Nephron (organoid): ENCODE measurements around the gene INO80D.

Experiments
- H3K27ac Mint-ChIP-seq, 3 experiments: 2 replicates each; pipeline ENCODE4 v1.8.0; 2020; ENCODE audit warnings: mixed read lengths in 3 of 3, mild to moderate bottlenecking in 2 of 3, moderate library complexity in 1 of 3
- H3K27me3 Mint-ChIP-seq: 2 replicates; pipeline ENCODE4 v1.8.0; 2021; ENCODE audit warnings: low read depth, mild to moderate bottlenecking, moderate library complexity, mixed read lengths
- H3K36me3 Mint-ChIP-seq: 2 replicates; pipeline ENCODE4 v1.8.0; 2020; ENCODE audit warnings: low read depth, mixed read lengths
- H3K4me1 Mint-ChIP-seq: 2 replicates; pipeline ENCODE4 v1.8.0; 2020; ENCODE audit warnings: mixed read lengths
- H3K4me3 Mint-ChIP-seq, 3 experiments: 2 replicates each; pipeline ENCODE4 v1.8.0; 2020; ENCODE audit warnings: mild to moderate bottlenecking in 3 of 3, mixed read lengths in 3 of 3, moderate library complexity in 2 of 3
- H3K9me3 Mint-ChIP-seq: 2 replicates; pipeline ENCODE4 v1.8.0; 2020; ENCODE audit warnings: mixed read lengths
- CTCF ChIP-seq, 3 experiments: fragments of 200-600 bp; sonication (generic); IDR thresholded peaks; one replicate each; pipeline ENCODE4 v1.5.0; 2021; ENCODE audit warnings: antibody characterized with exemption in 3 of 3; ENCODE audit not compliant: unreplicated experiment in 3 of 3

The INO80D gene

DNA sequence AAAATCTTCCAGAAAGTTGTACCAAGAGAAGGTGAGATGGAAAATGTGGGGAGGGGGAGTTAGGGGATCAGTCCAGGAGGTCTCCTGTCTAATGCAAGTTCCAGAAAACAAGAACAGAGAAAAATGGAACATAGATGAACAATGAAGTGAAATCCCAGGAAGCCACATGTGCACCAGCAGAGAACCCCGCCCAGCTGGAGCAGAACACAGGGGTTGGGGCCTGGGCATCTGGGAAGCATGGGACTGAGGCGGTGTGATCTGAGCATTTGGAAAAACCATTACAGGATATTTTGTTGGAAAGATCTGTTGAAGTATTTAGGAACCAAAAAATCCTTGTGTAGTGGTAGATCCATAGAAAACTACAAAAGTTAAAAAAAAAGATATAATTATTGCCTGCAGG lies 133.7 kb downstream of the INO80D start:
- H3K4me1 Mint-ChIP-seq = peaks cover 11% of the 10 kb centered on the region

GRCh38 chr2:205948883-205949282 lies 137.1 kb downstream of the INO80D start:
- peaks cover 15% of the 10 kb centered on the region for H3K27me3 Mint-ChIP-seq
- peaks cover 12% of the 10 kb centered on the region for H3K4me1 Mint-ChIP-seq
- no peak for TF ChIP-seq CTCF (IDR thresholded peaks at IDR 0.05; ENCODE audit: unreplicated experiment in 3 of 3)
- no peak overlapping the region for H3K4me3 Mint-ChIP-seq
- no peaks in the 10 kb centered on the region for H3K36me3 Mint-ChIP-seq
- H3K27ac Mint-ChIP-seq = no peak overlapping the region
- peaks cover 14% of the 10 kb centered on the region for H3K9me3 Mint-ChIP-seq

More for the DNA sequence above, 133.7 kb downstream of the INO80D start:
- no peak for TF ChIP-seq CTCF (IDR thresholded peaks at IDR 0.05; ENCODE audit: unreplicated experiment in 3 of 3)
- peaks cover 14% of the 10 kb centered on the region for H3K9me3 Mint-ChIP-seq
- H3K36me3 Mint-ChIP-seq = no peaks in the 10 kb centered on the region
- peaks cover 11% of the 10 kb centered on the region for H3K27me3 Mint-ChIP-seq
- H3K4me3 Mint-ChIP-seq = no peak overlapping the region
- no peak overlapping the region for H3K27ac Mint-ChIP-seq

DNA sequence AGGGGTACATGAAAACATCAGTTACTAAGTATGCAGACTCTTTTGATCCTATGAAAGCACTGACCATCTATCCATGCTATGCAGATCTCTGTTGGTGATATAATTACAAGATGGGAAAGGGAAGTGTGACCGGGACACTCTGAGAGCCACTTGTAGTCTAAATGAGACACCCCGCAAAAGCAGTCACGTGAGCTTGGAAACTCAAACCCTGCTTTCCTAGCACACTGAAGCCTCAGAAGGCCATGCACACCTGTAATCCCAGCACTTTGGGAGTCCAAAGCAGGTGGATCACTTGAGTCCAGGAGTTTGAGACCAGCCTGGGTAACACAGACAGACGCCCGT lies 137.5 kb downstream of the INO80D start:
- peaks cover 14% of the 10 kb centered on the region for H3K9me3 Mint-ChIP-seq
- H3K4me1 Mint-ChIP-seq = peaks cover 12% of the 10 kb centered on the region
- no peak overlapping the region for H3K4me3 Mint-ChIP-seq
- no peaks in the 10 kb centered on the region for H3K36me3 Mint-ChIP-seq
- H3K27ac Mint-ChIP-seq = peak overlapping the region in 1 of 3 experiments; percentile 81
- TF ChIP-seq CTCF (IDR thresholded peaks at IDR 0.05; ENCODE audit: unreplicated experiment in 3 of 3) = no peak
- H3K27me3 Mint-ChIP-seq = peaks cover 16% of the 10 kb centered on the region

GRCh38 chr2:205947621-205948495 lies 138.1 kb downstream of the INO80D start:
- no peaks in the 10 kb centered on the region for H3K36me3 Mint-ChIP-seq
- peaks cover 22% of the 10 kb centered on the region for H3K27me3 Mint-ChIP-seq
- H3K27ac Mint-ChIP-seq = peak overlapping the region in 2 of 3 experiments; percentile 79 to 81
- no peak overlapping the region for H3K4me3 Mint-ChIP-seq
- peaks cover 12% of the 10 kb centered on the region for H3K9me3 Mint-ChIP-seq
- H3K4me1 Mint-ChIP-seq = peaks cover 12% of the 10 kb centered on the region
- TF ChIP-seq CTCF (IDR thresholded peaks at IDR 0.05; ENCODE audit: unreplicated experiment in 3 of 3) = peak; percentile 88 to 96 (median 96)

GRCh38 chr2:205946226-205946625 lies 139.7 kb downstream of the INO80D start:
- peaks cover 23% of the 10 kb centered on the region for H3K27me3 Mint-ChIP-seq
- H3K36me3 Mint-ChIP-seq = no peaks in the 10 kb centered on the region
- H3K9me3 Mint-ChIP-seq = peaks cover 3% of the 10 kb centered on the region
- TF ChIP-seq CTCF (IDR thresholded peaks at IDR 0.05; ENCODE audit: unreplicated experiment in 3 of 3) = no peak
- H3K4me1 Mint-ChIP-seq = peaks cover 12% of the 10 kb centered on the region
- H3K4me3 Mint-ChIP-seq = no peak overlapping the region
- no peak overlapping the region for H3K27ac Mint-ChIP-seq
